Activated naive CD4-positive, alpha-beta T cell treated with anti-CD3 and anti-CD28 coated beads for 36 hours (primary cell): ENCODE measurements around the gene PFKP. TPM values are rescaled to one million over a fixed set of nuclear protein-coding genes. Genes with fewer than 3 reads are reported as not detected.

Source experiments
- CTCF ChIA-PET: fragments of 350-600 bp; sonication (Branson Sonifier 250); formaldehyde crosslinking; loops from one replicate; lab custom pipeline; 2021; ENCODE audit warnings: antibody characterized with exemption; lab: Charles Lee
- DNase-seq: peaks from one replicate; pipeline ENCODE4 v3.0.0-alpha.2; 2020
- H3K27ac Mint-ChIP-seq: one replicate; pipeline ENCODE4 v1.8.0; 2021; ENCODE audit warnings: mild to moderate bottlenecking, mixed read lengths
- H3K27me3 Mint-ChIP-seq: one replicate; pipeline ENCODE4 v1.8.0; 2021; ENCODE audit warnings: low read depth, mixed read lengths
- H3K36me3 Mint-ChIP-seq: one replicate; pipeline ENCODE4 v1.8.0; 2021; ENCODE audit warnings: low read depth, mixed read lengths
- H3K4me1 Mint-ChIP-seq: one replicate; pipeline ENCODE4 v1.8.0; 2021; ENCODE audit warnings: low read depth, mixed read lengths
- H3K4me3 Mint-ChIP-seq: one replicate; pipeline ENCODE4 v1.8.0; 2021; ENCODE audit warnings: mild to moderate bottlenecking, moderate library complexity, mixed read lengths
- H3K9me3 Mint-ChIP-seq: one replicate; pipeline ENCODE4 v1.8.0; 2021; ENCODE audit warnings: mixed read lengths
- intact Hi-C: fragments of 100-400 bp; cut with micrococcal nuclease; formaldehyde crosslinking; loops from one replicate; pipeline ENCODE4 v1.15.1; 2023
- total RNA-seq, 2 experiments: library from RNA; stranded (reverse); gene quantifications; one replicate each; pipeline ENCODE4 v1.2.3, GENCODE V29; 2021

PFKP gene
- total RNA-seq, 2 experiments from 2014 or later: 96.2 to 99.7 TPM

GRCh38 chr10:3141351-3142005 lies 74.1 kb downstream of the PFKP start:
- peaks cover 51% of the 10 kb centered on the region for H3K36me3 Mint-ChIP-seq

GRCh38 chr10:3142146-3142875 lies 75.0 kb downstream of the PFKP start:
- Mint-ChIP-seq H3K27ac (peak overlapping the region; percentile 30), H3K36me3 (peaks cover 52% of the 10 kb centered on the region), H3K27me3 (no peaks in the 10 kb centered on the region), H3K9me3 (no peaks in the 10 kb centered on the region), H3K4me1 (no peaks in the 10 kb centered on the region), H3K4me3 (no peak overlapping the region)
- intact Hi-C loops: no loop called here
- CTCF ChIA-PET: no interaction called here
- no peak for DNase-seq

More at GRCh38 chr10:3141351-3142005, 74.1 kb downstream of the PFKP start:
- no peaks in the 10 kb centered on the region for H3K9me3 Mint-ChIP-seq
- no peak for DNase-seq
- intact Hi-C loops: no loop called here
- no peaks in the 10 kb centered on the region for H3K27me3 Mint-ChIP-seq
- no peak overlapping the region for H3K4me3 Mint-ChIP-seq
- no peaks in the 10 kb centered on the region for H3K4me1 Mint-ChIP-seq
- CTCF ChIA-PET: no interaction called here
- H3K27ac Mint-ChIP-seq: peak overlapping the region; percentile 30

GRCh38 chr10:3143366-3143765 lies 76.0 kb downstream of the PFKP start:
- Mint-ChIP-seq H3K4me1 (no peaks in the 10 kb centered on the region), H3K27ac (no peak overlapping the region), H3K27me3 (no peaks in the 10 kb centered on the region), H3K36me3 (peaks cover 58% of the 10 kb centered on the region), H3K4me3 (no peak overlapping the region), H3K9me3 (no peaks in the 10 kb centered on the region)
- CTCF ChIA-PET: no interaction called here
- intact Hi-C loops: no loop called here
- DNase-seq: no peak

GRCh38 chr10:3143791-3144434 lies 76.6 kb downstream of the PFKP start:
- Mint-ChIP-seq H3K4me3 (no peak overlapping the region), H3K27ac (no peak overlapping the region), H3K4me1 (no peaks in the 10 kb centered on the region), H3K9me3 (no peaks in the 10 kb centered on the region), H3K27me3 (no peaks in the 10 kb centered on the region), H3K36me3 (peaks cover 53% of the 10 kb centered on the region)
- CTCF ChIA-PET: no interaction called here
- intact Hi-C loops: no loop called here
- no peak for DNase-seq

- Mint-ChIP-seq H3K27me3 (no peaks in the 10 kb centered on the region), H3K4me1 (no peaks in the 10 kb centered on the region), H3K9me3 (no peaks in the 10 kb centered on the region), H3K36me3 (peaks cover 46% of the 10 kb centered on the region), H3K27ac (no peak overlapping the region), H3K4me3 (no peak overlapping the region)
- no peak for DNase-seq
- CTCF ChIA-PET: no interaction called here
- intact Hi-C loops: no loop called here
Measured at GRCh38 chr10:3145366-3145765, 78.0 kb downstream of the PFKP start.

- peaks cover 41% of the 10 kb centered on the region for H3K36me3 Mint-ChIP-seq
- H3K9me3 Mint-ChIP-seq: no peaks in the 10 kb centered on the region
- DNase-seq: no peak
- no peaks in the 10 kb centered on the region for H3K4me1 Mint-ChIP-seq
- CTCF ChIA-PET: no interaction called here
- no peaks in the 10 kb centered on the region for H3K27me3 Mint-ChIP-seq
- H3K4me3 Mint-ChIP-seq: no peak overlapping the region
- intact Hi-C loops: no loop called here
- H3K27ac Mint-ChIP-seq: no peak overlapping the region
Measured at GRCh38 chr10:3146289-3146688, 78.9 kb downstream of the PFKP start.

- no peak for DNase-seq
- CTCF ChIA-PET: no interaction called here
- Mint-ChIP-seq H3K4me3 (no peak overlapping the region), H3K9me3 (no peaks in the 10 kb centered on the region), H3K4me1 (peaks cover 4% of the 10 kb centered on the region), H3K27ac (no peak overlapping the region), H3K27me3 (no peaks in the 10 kb centered on the region), H3K36me3 (peaks cover 37% of the 10 kb centered on the region)
- intact Hi-C loops: no loop called here
Measured at GRCh38 chr10:3147117-3147820, 79.9 kb downstream of the PFKP start.

GRCh38 chr10:3148041-3148440 lies 80.7 kb downstream of the PFKP start:
- Mint-ChIP-seq H3K36me3 (peaks cover 35% of the 10 kb centered on the region), H3K9me3 (no peaks in the 10 kb centered on the region), H3K4me3 (no peak overlapping the region), H3K27me3 (no peaks in the 10 kb centered on the region), H3K4me1 (peaks cover 8% of the 10 kb centered on the region), H3K27ac (no peak overlapping the region)
- CTCF ChIA-PET: no interaction called here
- no peak for DNase-seq
- intact Hi-C loops: no loop called here

- Mint-ChIP-seq H3K27me3 (no peaks in the 10 kb centered on the region), H3K4me3 (no peak overlapping the region), H3K36me3 (peaks cover 36% of the 10 kb centered on the region), H3K9me3 (no peaks in the 10 kb centered on the region), H3K4me1 (peaks cover 8% of the 10 kb centered on the region), H3K27ac (no peak overlapping the region)
- intact Hi-C loops: no loop called here
- CTCF ChIA-PET: no interaction called here
- DNase-seq: no peak
Measured at GRCh38 chr10:3148994-3149393, 81.6 kb downstream of the PFKP start.

GRCh38 chr10:3149918-3150317 lies 82.6 kb downstream of the PFKP start:
- Mint-ChIP-seq H3K4me1 (peaks cover 8% of the 10 kb centered on the region), H3K4me3 (no peak overlapping the region), H3K36me3 (peaks cover 38% of the 10 kb centered on the region), H3K9me3 (no peaks in the 10 kb centered on the region), H3K27ac (peak overlapping the region; percentile 9), H3K27me3 (no peaks in the 10 kb centered on the region)
- intact Hi-C loops: no loop called here
- no peak for DNase-seq
- CTCF ChIA-PET: no interaction called here

- H3K27ac Mint-ChIP-seq: peak overlapping the region; percentile 9
- intact Hi-C loops: no loop called here
- H3K27me3 Mint-ChIP-seq: no peaks in the 10 kb centered on the region
- DNase-seq: no peak
- CTCF ChIA-PET: no interaction called here
- peaks cover 8% of the 10 kb centered on the region for H3K4me1 Mint-ChIP-seq
- H3K4me3 Mint-ChIP-seq: no peak overlapping the region
- H3K9me3 Mint-ChIP-seq: no peaks in the 10 kb centered on the region
- H3K36me3 Mint-ChIP-seq: peaks cover 40% of the 10 kb centered on the region
Measured at GRCh38 chr10:3150366-3150765, 83.0 kb downstream of the PFKP start.

- peaks cover 40% of the 10 kb centered on the region for H3K36me3 Mint-ChIP-seq
- CTCF ChIA-PET: no interaction called here
Measured at GRCh38 chr10:3150961-3151360, 83.6 kb downstream of the PFKP start.

More at GRCh38 chr10:3150961-3151360, 83.6 kb downstream of the PFKP start:
- intact Hi-C loops: no loop called here
- H3K4me3 Mint-ChIP-seq: no peak overlapping the region
- H3K27ac Mint-ChIP-seq: peak overlapping the region; percentile 34
- no peaks in the 10 kb centered on the region for H3K9me3 Mint-ChIP-seq
- peaks cover 8% of the 10 kb centered on the region for H3K4me1 Mint-ChIP-seq
- no peak for DNase-seq
- H3K27me3 Mint-ChIP-seq: no peaks in the 10 kb centered on the region
